Epithelial cell of esophagus (primary cell): ENCODE results near the gene TPST2.

Source experiments
- DNase-seq: peaks from one replicate; pipeline ENCODE4 v3.0.0; 2010; ENCODE audit warnings: low read depth
- H3K4me3 ChIP-seq: 2 replicates; pipeline ENCODE4 v1.5.1; 2011; ENCODE audit warnings: mild to moderate bottlenecking, low read length, control low read depth
- TF ChIP-seq, protein P1 (sequence below): IDR thresholded peaks from 2 replicates; pipeline ENCODE4 v1.5.1; 2011; ENCODE audit warnings: low read depth, mild to moderate bottlenecking, low read length, control low read depth, inconsistent platforms; ENCODE audit not compliant: insufficient read depth; ENCODE audit errors: missing control alignments

Gene TPST2

GRCh38 chr22:26483439-26484359 lies 106.2 kb downstream of the TPST2 start, which contains the start of the genes HPS4 and SRRD:
HPS4 (minus strand) TSS chr22:26483783; CDS start chr22:26481762, 2,021 bp downstream.
SRRD (plus strand) TSS chr22:26483877; CDS start chr22:26483891, 14 bp downstream.
- H3K4me3 ChIP-seq, result peak within 1 kb of the TSS; percentile 84
- peak; percentile 95 for DNase-seq
- TF ChIP-seq, protein P1, sequence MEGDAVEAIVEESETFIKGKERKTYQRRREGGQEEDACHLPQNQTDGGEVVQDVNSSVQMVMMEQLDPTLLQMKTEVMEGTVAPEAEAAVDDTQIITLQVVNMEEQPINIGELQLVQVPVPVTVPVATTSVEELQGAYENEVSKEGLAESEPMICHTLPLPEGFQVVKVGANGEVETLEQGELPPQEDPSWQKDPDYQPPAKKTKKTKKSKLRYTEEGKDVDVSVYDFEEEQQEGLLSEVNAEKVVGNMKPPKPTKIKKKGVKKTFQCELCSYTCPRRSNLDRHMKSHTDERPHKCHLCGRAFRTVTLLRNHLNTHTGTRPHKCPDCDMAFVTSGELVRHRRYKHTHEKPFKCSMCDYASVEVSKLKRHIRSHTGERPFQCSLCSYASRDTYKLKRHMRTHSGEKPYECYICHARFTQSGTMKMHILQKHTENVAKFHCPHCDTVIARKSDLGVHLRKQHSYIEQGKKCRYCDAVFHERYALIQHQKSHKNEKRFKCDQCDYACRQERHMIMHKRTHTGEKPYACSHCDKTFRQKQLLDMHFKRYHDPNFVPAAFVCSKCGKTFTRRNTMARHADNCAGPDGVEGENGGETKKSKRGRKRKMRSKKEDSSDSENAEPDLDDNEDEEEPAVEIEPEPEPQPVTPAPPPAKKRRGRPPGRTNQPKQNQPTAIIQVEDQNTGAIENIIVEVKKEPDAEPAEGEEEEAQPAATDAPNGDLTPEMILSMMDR, result no peak

DNA sequence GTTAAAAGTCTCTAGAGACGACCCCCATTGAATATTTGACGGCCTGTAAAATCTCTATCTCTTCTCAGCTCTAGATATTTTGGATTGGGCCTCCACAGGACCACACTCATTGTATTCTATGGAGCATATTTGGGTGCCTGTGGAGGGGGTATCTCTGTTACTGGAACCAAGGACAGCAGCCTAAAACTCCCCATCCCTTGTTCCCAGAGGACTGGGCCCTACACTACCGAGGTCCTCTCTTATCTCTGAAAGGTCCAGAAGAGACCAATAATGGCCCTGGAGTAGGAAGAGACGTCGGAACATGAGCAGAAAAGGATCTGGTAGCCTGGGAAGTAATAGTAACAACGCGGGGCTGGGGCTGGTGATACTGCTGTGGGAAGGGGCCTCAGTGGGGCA lies 106.9 kb downstream of the TPST2 start:
- TF ChIP-seq, protein P1, result no peak
- no peak for DNase-seq
- H3K4me3 ChIP-seq, result peak overlapping the region; percentile 79

DNA sequence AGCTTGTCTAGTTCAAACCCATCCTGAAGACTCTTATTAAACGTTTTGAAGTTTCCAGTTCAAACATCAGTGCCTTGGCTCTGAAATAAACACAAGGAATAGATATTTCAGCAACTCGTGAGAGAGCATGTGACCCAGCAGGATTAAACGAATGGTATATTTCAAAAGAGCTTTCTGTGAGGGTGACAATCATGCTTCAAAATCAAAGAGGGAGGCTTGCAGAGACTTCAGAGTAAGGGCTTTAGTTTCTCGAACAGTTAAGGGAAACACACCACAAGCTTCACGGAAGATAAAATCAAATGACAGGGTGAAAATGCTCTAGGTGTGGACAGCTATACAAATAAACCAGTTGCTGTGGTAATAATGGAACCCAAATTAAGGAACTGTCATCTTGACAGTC lies 107.8 kb downstream of the TPST2 start:
- H3K4me3 ChIP-seq, result no peak overlapping the region
- TF ChIP-seq, protein P1, result no peak
- no peak for DNase-seq

GRCh38 chr22:26481694-26482093 lies 108.2 kb downstream of the TPST2 start:
- no peak overlapping the region for H3K4me3 ChIP-seq
- TF ChIP-seq, protein P1, result no peak
- no peak for DNase-seq

- TF ChIP-seq, protein P1, result no peak
- H3K4me3 ChIP-seq, result no peak overlapping the region
- peak; percentile 51 for DNase-seq
Measured at GRCh38 chr22:26481112-26481693, 108.7 kb downstream of the TPST2 start.

- H3K4me3 ChIP-seq, result no peak overlapping the region
- TF ChIP-seq, protein P1, result no peak
Measured at GRCh38 chr22:26480611-26480932, 109.4 kb downstream of the TPST2 start.

More at GRCh38 chr22:26480611-26480932, 109.4 kb downstream of the TPST2 start:
- DNase-seq, result no peak
